AG04449 (cell line): ENCODE data around the gene RAP1GAP.
"Not testable (repeated sequence)": the region's sequence is repeated elsewhere in the genome, so short reads cannot be mapped to it uniquely, and the experiment has no call there.

Source experiments
- CTCF ChIA-PET: fragments of 350-600 bp; formaldehyde crosslinking; extraction: SDS; loops from one replicate; lab custom pipeline; 2021; ENCODE audit warnings: antibody characterized with exemption; lab: Yijun Ruan, JAX
- POLR2A ChIA-PET: fragments of 400-600, 350-600 bp; formaldehyde crosslinking; extraction: SDS; loops from one replicate; lab custom pipeline; 2020; ENCODE audit warnings: antibody characterized with exemption, inconsistent platforms; lab: Yijun Ruan, JAX
- DNase-seq: peaks from one replicate; pipeline ENCODE4 v3.0.0-alpha.2; 2010; ENCODE audit warnings: low read depth, low spot score
- H3K4me3 ChIP-seq: 2 replicates; pipeline ENCODE4 v1.5.1; 2011; ENCODE audit warnings: low read depth, mild to moderate bottlenecking, control low read depth, low read length
- TF ChIP-seq, protein P1 (sequence below): IDR thresholded peaks from one replicate; pipeline ENCODE4 v1.5.1; 2011; ENCODE audit warnings: mild to moderate bottlenecking, moderate library complexity, low read length, control low read depth, inconsistent platforms; ENCODE audit not compliant: insufficient read depth; ENCODE audit errors: missing control alignments

The RAP1GAP gene

DNA sequence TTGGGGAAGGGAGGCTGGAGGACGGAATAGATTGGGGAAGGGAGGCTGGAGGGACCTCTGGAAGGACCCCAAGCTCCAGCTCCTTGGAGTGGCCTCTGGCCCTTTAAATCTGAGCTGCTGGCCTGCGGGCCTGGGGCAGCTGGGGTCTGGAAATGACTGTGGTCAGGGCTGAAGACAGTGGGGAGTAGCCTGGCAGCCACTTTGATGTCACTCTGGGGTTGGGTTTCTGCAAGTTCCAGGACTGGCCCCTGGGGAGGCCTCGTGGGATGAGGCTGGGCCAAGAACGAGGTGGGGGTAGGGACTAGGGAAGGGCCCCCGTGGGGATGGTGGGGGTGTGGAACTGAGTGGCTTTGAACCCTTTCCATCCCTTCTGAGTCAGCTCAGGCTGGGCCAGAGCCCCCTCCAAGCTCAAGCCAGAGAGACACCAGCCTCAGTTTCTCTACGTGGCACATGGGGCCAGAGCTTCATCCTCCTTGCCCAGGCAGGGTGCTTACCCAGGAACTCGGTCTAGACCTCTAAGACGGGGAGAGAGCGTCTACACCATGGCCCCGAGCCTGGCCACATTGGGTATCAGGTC, 100.3 kb downstream of the RAP1GAP start:
- TF ChIP-seq, protein P1, sequence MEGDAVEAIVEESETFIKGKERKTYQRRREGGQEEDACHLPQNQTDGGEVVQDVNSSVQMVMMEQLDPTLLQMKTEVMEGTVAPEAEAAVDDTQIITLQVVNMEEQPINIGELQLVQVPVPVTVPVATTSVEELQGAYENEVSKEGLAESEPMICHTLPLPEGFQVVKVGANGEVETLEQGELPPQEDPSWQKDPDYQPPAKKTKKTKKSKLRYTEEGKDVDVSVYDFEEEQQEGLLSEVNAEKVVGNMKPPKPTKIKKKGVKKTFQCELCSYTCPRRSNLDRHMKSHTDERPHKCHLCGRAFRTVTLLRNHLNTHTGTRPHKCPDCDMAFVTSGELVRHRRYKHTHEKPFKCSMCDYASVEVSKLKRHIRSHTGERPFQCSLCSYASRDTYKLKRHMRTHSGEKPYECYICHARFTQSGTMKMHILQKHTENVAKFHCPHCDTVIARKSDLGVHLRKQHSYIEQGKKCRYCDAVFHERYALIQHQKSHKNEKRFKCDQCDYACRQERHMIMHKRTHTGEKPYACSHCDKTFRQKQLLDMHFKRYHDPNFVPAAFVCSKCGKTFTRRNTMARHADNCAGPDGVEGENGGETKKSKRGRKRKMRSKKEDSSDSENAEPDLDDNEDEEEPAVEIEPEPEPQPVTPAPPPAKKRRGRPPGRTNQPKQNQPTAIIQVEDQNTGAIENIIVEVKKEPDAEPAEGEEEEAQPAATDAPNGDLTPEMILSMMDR = no peak
- POLR2A ChIA-PET = interaction anchor here (0.6 kb wide), 1 partner anchor 386 kb away, joined by 3 read pairs; no protein-coding TSS in a partner anchor
- H3K4me3 ChIP-seq = no peak overlapping the region
- CTCF ChIA-PET = interaction anchor here (1.0 to 1.6 kb wide), 5 partner anchors 9 to 313 kb away, joined by 3 to 6 read pairs (median 4); partner anchors contain the start of gene ALPL
- no peak for DNase-seq

DNA sequence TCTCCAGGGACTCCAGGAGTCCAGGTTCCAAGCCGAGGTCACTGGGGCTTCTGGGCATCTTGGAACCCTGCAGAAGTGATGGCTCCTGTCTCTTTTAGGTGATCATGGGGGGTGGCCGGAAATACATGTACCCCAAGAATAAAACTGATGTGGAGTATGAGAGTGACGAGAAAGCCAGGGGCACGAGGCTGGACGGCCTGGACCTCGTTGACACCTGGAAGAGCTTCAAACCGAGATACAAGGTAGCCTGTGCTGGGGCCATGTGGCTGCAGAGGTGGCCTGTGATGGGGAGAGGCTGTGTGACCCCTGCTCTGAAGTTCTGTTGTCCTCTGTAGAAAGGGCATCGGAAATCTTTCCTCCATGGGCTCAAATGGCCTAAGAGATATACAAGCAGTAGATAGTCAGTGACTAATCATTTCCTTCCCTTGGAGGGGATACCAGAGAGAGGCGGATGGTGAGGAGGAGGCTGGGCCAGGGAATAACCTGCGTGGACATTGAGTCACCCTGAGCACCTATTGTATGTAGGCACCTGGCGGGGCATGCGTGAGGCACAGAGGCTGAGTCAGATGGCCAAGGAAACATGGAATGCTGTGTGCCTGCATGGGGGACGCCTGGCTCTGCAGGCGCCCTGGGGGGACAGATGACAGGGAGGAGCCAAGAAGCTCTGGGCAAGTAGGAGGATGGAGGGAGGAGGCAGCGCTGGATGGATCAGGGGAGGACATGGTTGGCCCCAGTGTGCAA, 101.0 kb downstream of the RAP1GAP start:
- no peak for DNase-seq
- TF ChIP-seq, protein P1 = no peak
- POLR2A ChIA-PET = no interaction called here
- CTCF ChIA-PET = interaction anchor here (1.0 to 1.6 kb wide), 4 partner anchors 8 to 199 kb away, joined by 3 to 6 read pairs (median 4); partner anchors contain the start of gene ALPL
- H3K4me3 ChIP-seq = no peak overlapping the region

DNA sequence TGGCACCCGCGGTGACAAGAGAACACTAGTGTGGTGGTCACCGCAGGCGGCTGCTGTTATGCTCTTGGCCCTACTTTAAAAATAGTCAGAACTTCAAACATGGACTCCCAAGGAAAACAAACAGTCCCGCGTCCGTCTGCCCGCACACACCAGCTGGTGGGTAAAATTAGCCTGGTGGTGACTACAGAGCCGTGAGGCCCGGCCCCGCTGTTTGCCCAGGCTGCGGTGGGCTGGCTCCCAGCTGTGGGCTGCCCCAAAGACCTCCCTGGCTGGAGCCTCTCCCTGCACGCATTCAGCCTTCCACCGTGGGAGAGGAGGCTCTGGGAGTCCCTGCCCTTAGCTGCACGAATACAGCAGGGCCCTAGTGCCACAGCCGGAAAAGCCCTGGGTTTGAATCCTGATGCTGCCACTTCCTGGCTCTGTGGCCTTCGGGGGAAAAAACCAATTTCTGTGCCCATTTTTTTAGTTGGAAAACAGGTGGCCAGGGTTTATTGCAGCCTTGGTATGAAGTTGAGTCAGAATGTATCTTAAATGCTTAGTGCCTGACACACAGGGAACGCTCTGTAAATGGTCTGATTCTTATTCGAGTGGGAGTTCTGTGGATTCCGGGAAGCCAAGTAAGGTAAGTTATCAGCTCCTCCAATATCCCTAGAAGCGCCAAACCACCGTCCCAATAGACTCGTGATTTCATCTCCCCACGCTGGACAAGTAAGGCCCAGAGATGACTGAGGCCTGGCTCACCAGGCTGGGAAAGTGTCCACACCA, 101.7 kb downstream of the RAP1GAP start:
- POLR2A ChIA-PET = no interaction called here
- DNase-seq = peak; percentile 60
- no peak overlapping the region for H3K4me3 ChIP-seq
- CTCF ChIA-PET = interaction anchor here (0.7 to 2.0 kb wide), 4 partner anchors 13 to 197 kb away, joined by 3 to 5 read pairs (median 4); partner anchors contain the start of gene ALPL
- TF ChIP-seq, protein P1 = no peak

DNA sequence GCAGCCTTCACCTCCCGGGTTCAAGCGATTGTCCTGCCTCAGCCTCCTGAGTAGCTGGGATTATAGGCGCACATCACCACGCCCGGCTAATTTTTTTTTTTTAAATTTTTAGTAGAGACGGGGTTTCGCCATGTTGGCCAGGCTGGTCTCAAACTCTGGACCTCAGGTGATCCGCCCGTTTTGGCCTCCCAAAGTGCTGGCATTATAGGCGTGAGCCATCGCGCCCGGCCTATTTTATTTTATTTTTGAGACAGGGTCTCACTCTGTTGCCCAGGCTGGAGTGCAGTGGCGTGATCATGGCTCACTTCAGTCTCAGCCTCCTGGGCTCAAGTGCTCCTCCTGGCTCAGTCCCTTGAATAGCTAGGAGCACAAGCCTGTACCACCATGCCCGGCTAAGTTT, 102.8 kb downstream of the RAP1GAP start:
- CTCF ChIA-PET = interaction anchor here (0.6 to 2.0 kb wide), 2 partner anchors 14 to 65 kb away, joined by 3 to 5 read pairs; no protein-coding TSS in a partner anchor

DNA sequence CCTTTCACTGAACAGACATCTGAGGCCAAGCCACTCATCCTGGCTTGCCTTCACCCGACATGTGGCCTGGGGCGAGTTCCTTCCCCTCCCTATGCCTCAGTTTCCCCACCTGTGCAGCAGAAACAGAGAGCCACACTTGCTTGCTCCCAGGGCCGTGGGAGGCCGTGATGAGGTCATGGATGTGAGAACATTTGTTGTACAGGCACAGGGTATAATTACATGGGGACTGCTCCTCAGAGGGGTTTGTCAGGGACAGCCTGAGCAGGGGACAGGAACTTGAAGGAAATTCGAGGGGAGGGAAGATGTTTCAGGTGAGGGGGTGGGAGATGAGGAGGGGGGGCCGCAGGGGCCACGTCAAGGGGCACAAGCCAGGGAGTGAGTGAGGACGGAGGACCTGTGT, 103.9 kb downstream of the RAP1GAP start:
- POLR2A ChIA-PET = no interaction called here

More for the DNA sequence above, 102.8 kb downstream of the RAP1GAP start:
- H3K4me3 ChIP-seq, DNase-seq, POLR2A ChIA-PET: not testable (repeated sequence)

DNA sequence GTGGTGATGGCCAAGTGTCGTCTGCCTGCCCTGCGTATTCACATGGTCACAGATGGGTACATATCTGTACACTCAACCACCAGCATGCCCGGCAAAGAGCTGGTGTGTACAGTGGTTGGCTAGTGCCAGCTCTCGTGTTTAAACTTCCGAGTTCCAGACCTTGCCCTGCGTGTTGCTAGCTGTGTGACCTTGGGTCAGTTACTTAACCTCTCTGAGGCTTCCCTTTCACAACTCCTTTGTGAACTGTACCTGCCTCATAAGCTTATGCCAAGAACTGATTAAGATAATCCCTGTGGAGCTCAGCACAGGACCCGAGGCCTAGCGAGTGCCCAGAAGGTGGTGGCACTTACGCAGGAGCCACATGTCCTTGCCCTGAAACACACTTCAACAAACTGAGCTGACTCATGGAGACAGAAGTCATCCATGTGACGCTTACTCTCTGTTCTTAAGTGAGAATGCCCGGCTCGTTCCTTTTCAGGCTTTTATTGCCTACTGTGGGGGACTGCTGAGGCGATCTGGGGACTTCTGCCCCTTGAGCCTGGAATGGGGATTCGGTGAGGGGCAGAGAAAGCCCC, 104.5 kb downstream of the RAP1GAP start:
- POLR2A ChIA-PET = no interaction called here
- CTCF ChIA-PET = interaction anchor here (1.0 kb wide), 1 partner anchor 9 kb away, joined by 5 read pairs; no protein-coding TSS in a partner anchor
- no peak for DNase-seq
- TF ChIP-seq, protein P1 = no peak
- no peak overlapping the region for H3K4me3 ChIP-seq

More for the DNA sequence above, 103.9 kb downstream of the RAP1GAP start:
- TF ChIP-seq, protein P1 = no peak
- H3K4me3 ChIP-seq = no peak overlapping the region
- CTCF ChIA-PET = interaction anchor here (1.0 kb wide), 1 partner anchor 8 kb away, joined by 5 read pairs; no protein-coding TSS in a partner anchor
- no peak for DNase-seq
